OCI-LY1 (cell line): Measurements from ENCODE around the gene P2RY13.

Source experiments
- CTCF ChIP-seq: fragments of 200-600 bp; sonication (generic), shearing (Covaris generic); IDR thresholded peaks from 2 replicates; pipeline ENCODE4 v1.5.1; 2017; ENCODE audit warnings: mild to moderate bottlenecking, antibody characterized with exemption, low read length, moderate library complexity, mixed read lengths
- EZH2 ChIP-seq: fragments of 200-600 bp; sonication (generic), shearing (Covaris generic); IDR thresholded peaks from 2 replicates; pipeline ENCODE4 v1.8.0; 2017; ENCODE audit warnings: borderline replicate concordance, mixed run types, mild to moderate bottlenecking, antibody characterized with exemption, low read length, moderate library complexity, mixed read lengths

- TF ChIP-seq CTCF: no peak
- no peak for TF ChIP-seq EZH2
Measured at GRCh38 chr3:151307583-151308488, 21.5 kb downstream of the P2RY13 start.
